ENCODE measurements around the gene RUNX3. TPM values are rescaled to one million over a fixed set of nuclear protein-coding genes. Genes with fewer than 3 reads are reported as not detected.

RUNX3 gene
- total RNA-seq, 6 donors from 2014 or later = 4.2 to 15.6 (median 10.1) TPM

GRCh38 chr1:24899581-24900485 lies 30.2 kb downstream of the RUNX3 start:
- 73 to 74% methylated on average over 13 to 14 of the region's 14 CpGs for WGBS, 2 donors
- H3K4me1 ChIP-seq = no peaks in the 10 kb centered on the region
- DNase-seq = peak in 1 of 2 donors; percentile 15
- no peak for ATAC-seq (ENCODE audit: low FRiP score in 2 of 2)
- H3K27ac ChIP-seq = no peak overlapping the region
- no peak overlapping the region for H3K4me3 ChIP-seq
- peaks cover 0 to 4% (median 0%) of the 10 kb centered on the region in 4 donors for H3K36me3 ChIP-seq
- TF ChIP-seq POLR2AphosphoS5 (IDR thresholded peaks at IDR 0.05) (no peak), POLR2A (IDR thresholded peaks at IDR 0.05) (no peak), EP300 (IDR thresholded peaks at IDR 0.05) (no peak), CTCF (IDR thresholded peaks at IDR 0.05) (no peak)
- H3K27me3 ChIP-seq = no peaks in the 10 kb centered on the region
- H3K9me3 ChIP-seq = no peaks in the 10 kb centered on the region

GRCh38 chr1:24898909-24899439 lies 31.1 kb downstream of the RUNX3 start:
- DNase-seq (peak in 1 of 2 donors; percentile 15), ATAC-seq (ENCODE audit: low FRiP score in 2 of 2) (no peak)
- Histone ChIP-seq H3K36me3 (peaks cover 0 to 4% (median 0%) of the 10 kb centered on the region in 4 donors), H3K27ac (no peak overlapping the region), H3K4me1 (peaks cover 0 to 1% (median 0%) of the 10 kb centered on the region in 4 donors), H3K27me3 (no peaks in the 10 kb centered on the region), H3K9me3 (no peaks in the 10 kb centered on the region), H3K4me3 (no peak overlapping the region)
- no peak for TF ChIP-seq CTCF (IDR thresholded peaks at IDR 0.05)
- no peak for TF ChIP-seq EP300 (IDR thresholded peaks at IDR 0.05)
- TF ChIP-seq POLR2A (IDR thresholded peaks at IDR 0.05) = no peak
- TF ChIP-seq POLR2AphosphoS5 (IDR thresholded peaks at IDR 0.05) = no peak
- 80 to 90% methylated on average over 3 to 7 of the region's 8 CpGs for WGBS, 2 donors

DNA sequence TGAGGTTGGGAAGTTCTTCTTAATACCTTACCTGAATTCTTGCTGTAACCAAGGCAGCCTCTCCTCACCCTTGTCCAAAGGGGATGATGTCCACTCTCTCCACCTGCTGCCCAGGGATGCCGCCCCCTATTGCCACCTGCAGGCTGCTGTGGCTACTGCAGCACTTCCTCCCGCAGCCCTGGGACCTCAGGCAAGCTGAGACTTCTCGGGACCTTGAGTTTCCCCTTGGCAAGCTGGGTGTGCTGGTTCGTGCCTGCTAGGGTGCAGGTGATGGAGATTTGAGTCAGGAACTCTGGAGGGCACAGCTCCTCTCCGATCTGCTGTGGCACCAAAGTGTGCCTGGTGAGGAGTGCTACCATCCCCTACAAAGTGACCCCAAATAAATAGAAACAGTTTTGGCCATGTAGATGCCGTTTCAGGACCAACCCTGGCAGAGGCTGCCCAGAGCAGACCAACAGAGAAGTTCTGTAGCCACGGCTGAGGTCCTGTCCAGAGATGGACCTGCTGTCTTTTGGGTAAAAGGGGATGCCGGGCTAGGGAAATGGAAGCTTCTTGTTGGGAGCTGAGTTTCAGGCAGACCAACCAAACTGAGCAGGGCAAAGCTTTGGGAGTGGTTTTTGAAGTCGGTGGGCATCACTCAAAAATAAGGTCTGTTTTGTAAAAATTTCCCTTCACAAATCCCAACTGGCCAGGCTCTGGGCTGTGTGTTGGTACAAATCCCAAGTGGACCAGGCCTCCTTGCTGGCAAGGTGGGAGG lies 31.7 kb downstream of the RUNX3 start:
- 37 to 44% methylated on average over 6 to 9 of the region's 9 CpGs for WGBS, 2 donors
- ATAC-seq (ENCODE audit: low FRiP score in 2 of 2) (peak; percentile 68 to 72), DNase-seq (peak; percentile 68 to 84)
- H3K4me3 ChIP-seq = no peak overlapping the region
- no peaks in the 10 kb centered on the region for H3K9me3 ChIP-seq
- H3K27ac ChIP-seq = no peak overlapping the region
- no peaks in the 10 kb centered on the region for H3K27me3 ChIP-seq
- H3K4me1 ChIP-seq = peaks cover 0 to 5% (median 0%) of the 10 kb centered on the region in 4 donors
- peaks cover 0 to 4% (median 0%) of the 10 kb centered on the region in 4 donors for H3K36me3 ChIP-seq
- TF ChIP-seq CTCF (IDR thresholded peaks at IDR 0.05) (peak; percentile 73 to 85 (median 81)), POLR2AphosphoS5 (IDR thresholded peaks at IDR 0.05) (no peak)

DNA sequence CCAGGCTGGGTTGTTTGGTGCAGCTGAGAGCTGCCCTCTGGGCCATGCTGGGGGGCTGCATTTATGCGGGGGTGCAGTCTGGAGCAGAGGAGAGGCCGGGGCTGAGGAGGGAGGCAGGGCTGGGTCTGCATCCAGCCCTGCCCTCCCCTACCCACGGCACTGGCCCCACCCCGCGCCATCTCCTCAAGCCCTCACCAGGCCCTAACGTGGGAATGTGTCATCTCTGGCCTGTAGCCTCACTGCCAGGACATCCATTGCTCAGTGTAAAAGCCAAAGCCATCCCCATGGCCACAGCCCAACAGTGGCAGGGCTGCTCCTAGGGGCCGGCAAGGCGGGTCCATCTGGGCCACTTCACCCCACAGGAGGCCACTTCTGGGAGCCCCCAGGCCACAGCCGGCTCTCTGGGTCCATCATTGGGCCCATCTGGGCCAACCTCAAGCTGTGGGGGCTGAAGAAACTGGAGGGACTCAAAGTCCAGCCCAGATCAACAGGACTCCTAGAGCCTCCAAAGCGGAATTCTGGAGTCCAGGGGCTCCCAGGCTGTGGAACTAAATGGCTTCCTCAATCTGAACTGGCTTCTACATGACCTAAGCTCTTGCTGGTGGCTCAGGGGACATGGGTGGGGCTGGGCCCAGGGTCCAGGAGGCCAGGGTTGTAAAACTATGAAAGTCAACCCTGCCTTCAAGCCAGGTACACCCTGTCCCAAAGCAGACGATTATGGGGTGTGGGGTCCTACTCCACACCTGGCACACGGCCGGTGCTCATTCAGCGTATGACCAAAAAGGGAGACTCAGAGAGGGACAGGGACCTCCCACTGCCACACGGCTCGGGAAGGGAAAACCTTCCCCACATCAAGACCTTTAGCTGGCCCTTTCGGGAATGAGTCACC lies 32.6 kb downstream of the RUNX3 start:
- no peak overlapping the region for H3K27ac ChIP-seq
- H3K4me1 ChIP-seq = peaks cover 0 to 9% (median 0%) of the 10 kb centered on the region in 4 donors
- TF ChIP-seq CTCF (IDR thresholded peaks at IDR 0.05) = no peak
- TF ChIP-seq POLR2AphosphoS5 (IDR thresholded peaks at IDR 0.05) = no peak
- TF ChIP-seq EP300 (IDR thresholded peaks at IDR 0.05) = no peak
- TF ChIP-seq POLR2A (IDR thresholded peaks at IDR 0.05) = no peak
- ATAC-seq (ENCODE audit: low FRiP score in 2 of 2) = peak in 1 of 2 donors; percentile 2
- peaks cover 0 to 4% (median 0%) of the 10 kb centered on the region in 4 donors for H3K36me3 ChIP-seq
- 55 to 89% methylated on average over 6 to 17 of the region's 17 CpGs for WGBS, 2 donors
- H3K9me3 ChIP-seq = no peaks in the 10 kb centered on the region
- H3K27me3 ChIP-seq = no peaks in the 10 kb centered on the region
- no peak overlapping the region for H3K4me3 ChIP-seq
- peak; percentile 15 to 53 for DNase-seq

Data from upper lobe of left lung (tissue), 6 donors.